IMR-90 (cell line): ENCODE measurements around the gene SERPINH1. TPM values are rescaled to one million over a fixed set of nuclear protein-coding genes. Genes with fewer than 3 reads are reported as not detected.
A peak's percentile ranks its signal among the peaks of the same experiment; 100 is the strongest.

ENCODE experiments used
- ATAC-seq: fragments of 200-7000 bp; cut with Tn5 transposase; 2 replicates; pipeline ENCODE4 v1.9.1; 2020; ENCODE audit warnings: low read depth, mild to moderate bottlenecking, moderate library complexity
- BruUV-seq: library from RNA; stranded (reverse); fragments of 400-500 nt; replicated peaks from 2 replicates; lab custom pipeline; 2021; lab: Mats Ljungman, UMichigan
- CTCF ChIA-PET: fragments of 300-600 bp; formaldehyde crosslinking; extraction: SDS; loops from one replicate; lab custom pipeline; 2021; ENCODE audit warnings: antibody characterized with exemption; lab: Yijun Ruan, JAX
- POLR2A ChIA-PET: fragments of 300-600 bp; sonication (Branson Sonifier 250); formaldehyde crosslinking; loops from one replicate; lab custom pipeline; 2022; ENCODE audit warnings: antibody characterized with exemption; ENCODE audit not compliant: unreplicated experiment; lab: Charles Lee
- DNase-seq: peaks from one replicate; pipeline ENCODE4 v3.0.0; 2013
- H2AFZ ChIP-seq: replicated peaks from 2 replicates; pipeline ENCODE3; 2013; ENCODE audit warnings: low read length, mild to moderate bottlenecking; ENCODE audit not compliant: poor library complexity
- H2AK5ac ChIP-seq: 2 replicates; pipeline ENCODE4 v1.6.1; 2013; ENCODE audit warnings: low read depth, low read length, inconsistent platforms
- H2AK9ac ChIP-seq: replicated peaks from 2 replicates; pipeline ENCODE3; 2013; ENCODE audit warnings: mild to moderate bottlenecking, low read depth, low read length, moderate library complexity; ENCODE audit not compliant: poor library complexity
- H2BK120ac ChIP-seq: 2 replicates; pipeline ENCODE4 v1.6.1; 2013; ENCODE audit warnings: low read depth, low read length, inconsistent platforms
- H2BK15ac ChIP-seq: 3 replicates; pipeline ENCODE4 v1.6.1; 2013; ENCODE audit warnings: low read depth, low read length, inconsistent platforms
- H2BK20ac ChIP-seq: 2 replicates; pipeline ENCODE4 v1.6.1; 2013; ENCODE audit warnings: low read depth, mild to moderate bottlenecking, inconsistent platforms, low read length, moderate library complexity
- H2BK5ac ChIP-seq: 2 replicates; pipeline ENCODE4 v1.6.1; 2013; ENCODE audit warnings: mild to moderate bottlenecking, low read depth, low read length, inconsistent platforms; ENCODE audit not compliant: poor library complexity, severe bottlenecking
- H3K14ac ChIP-seq: replicated peaks from 2 replicates; pipeline ENCODE4 v1.6.1; 2013; ENCODE audit warnings: low read depth, low read length, inconsistent platforms
- H3K18ac ChIP-seq: 2 replicates; pipeline ENCODE4 v1.6.1; 2013; ENCODE audit warnings: low read depth, low read length, control low read depth
- H3K23ac ChIP-seq: 2 replicates; pipeline ENCODE4 v1.6.1; 2013; ENCODE audit warnings: low read depth, low read length, inconsistent platforms
- H3K27ac ChIP-seq: 2 replicates; pipeline ENCODE4 v1.5.1; 2013; ENCODE audit warnings: mild to moderate bottlenecking, control low read depth, low read length; ENCODE audit not compliant: insufficient read depth
- H3K27me3 ChIP-seq: 2 replicates; pipeline ENCODE4 v1.6.1; 2013; ENCODE audit warnings: low read length; ENCODE audit not compliant: control insufficient read depth, insufficient read depth
- H3K36me3 ChIP-seq: 2 replicates; pipeline ENCODE4 v1.6.1; 2013; ENCODE audit warnings: low read length, mixed read lengths; ENCODE audit not compliant: control insufficient read depth, insufficient read depth
- H3K4ac ChIP-seq: 2 replicates; pipeline ENCODE4 v1.6.1; 2013; ENCODE audit warnings: low read depth, low read length, inconsistent platforms
- H3K4me1 ChIP-seq: 2 replicates; pipeline ENCODE4 v1.6.1; 2013; ENCODE audit warnings: low read length, mixed read lengths; ENCODE audit not compliant: control insufficient read depth, insufficient read depth
- H3K4me2 ChIP-seq: 2 replicates; pipeline ENCODE4 v1.6.1; 2013; ENCODE audit warnings: low read depth, mild to moderate bottlenecking, control low read depth, low read length, moderate library complexity
- H3K4me3 ChIP-seq: 2 replicates; pipeline ENCODE4 v1.5.1; 2013; ENCODE audit warnings: low read depth, mild to moderate bottlenecking, control low read depth, low read length, moderate library complexity; ENCODE audit not compliant: insufficient read depth
- H3K56ac ChIP-seq: 2 replicates; pipeline ENCODE4 v1.6.1; 2013; ENCODE audit warnings: low read length, inconsistent platforms; ENCODE audit not compliant: insufficient read depth; ENCODE audit errors: extremely low read depth
- H3K79me1 ChIP-seq, 2 experiments: 2 replicates each; pipeline ENCODE4 v1.6.1; 2013; ENCODE audit warnings: low read length in 2 of 2, inconsistent platforms in 1 of 2, low read depth in 1 of 2
- H3K9ac ChIP-seq: 2 replicates; pipeline ENCODE4 v1.6.1; 2013; ENCODE audit warnings: low read depth, low read length, control low read depth
- H3K9me1 ChIP-seq: 2 replicates; pipeline ENCODE4 v1.6.1; 2013; ENCODE audit warnings: low read length, inconsistent platforms; ENCODE audit not compliant: insufficient read depth
- H3K9me3 ChIP-seq: 2 replicates; pipeline ENCODE4 v1.6.1; 2013; ENCODE audit warnings: low read length; ENCODE audit not compliant: control insufficient read depth, insufficient read depth
- H4K20me1 ChIP-seq: 2 replicates; pipeline ENCODE4 v1.6.1; 2013; ENCODE audit warnings: low read length, inconsistent platforms; ENCODE audit not compliant: insufficient read depth
- H4K5ac ChIP-seq: 2 replicates; pipeline ENCODE4 v1.6.1; 2013; ENCODE audit warnings: mild to moderate bottlenecking, low read depth, low read length, control low read depth
- H4K8ac ChIP-seq, 2 experiments: 2 replicates each; pipeline ENCODE4 v1.6.1; 2013; ENCODE audit warnings: low read depth in 2 of 2, low read length in 2 of 2, control low read depth in 1 of 2, inconsistent platforms in 1 of 2
- H4K91ac ChIP-seq: 2 replicates; pipeline ENCODE4 v1.6.1; 2013; ENCODE audit warnings: low read depth, low read length, inconsistent platforms; ENCODE audit not compliant: insufficient read depth
- CEBPB ChIP-seq: IDR thresholded peaks from 2 replicates; pipeline ENCODE4 v1.6.1; 2012; ENCODE audit warnings: low read depth, low read length, improper control_type of control experiment
- FOS ChIP-seq: fragments of 150-350 bp; IDR thresholded peaks from 2 replicates; pipeline ENCODE4 v1.6.1; 2016; ENCODE audit warnings: low read depth, low read length
- MAZ ChIP-seq: IDR thresholded peaks from 2 replicates; pipeline ENCODE4 v1.6.1; 2012; ENCODE audit warnings: low read depth, mild to moderate bottlenecking, low read length, improper control_type of control experiment, moderate library complexity, borderline replicate concordance
- NFE2L2 ChIP-seq: fragments of 150-350 bp; IDR thresholded peaks from 2 replicates; pipeline ENCODE4 v1.6.1; 2016; ENCODE audit warnings: low read depth, mild to moderate bottlenecking, low read length
- POLR2A ChIP-seq: IDR thresholded peaks from 2 replicates; pipeline ENCODE4 v1.6.1; 2012; ENCODE audit warnings: mild to moderate bottlenecking, low read depth, low read length
- RAD21 ChIP-seq: IDR thresholded peaks from 2 replicates; pipeline ENCODE4 v1.6.1; 2012; ENCODE audit warnings: low read length, improper control_type of control experiment
- RCOR1 ChIP-seq: IDR thresholded peaks from 2 replicates; pipeline ENCODE4 v1.6.1; 2012; ENCODE audit warnings: mild to moderate bottlenecking, low read length, improper control_type of control experiment; ENCODE audit not compliant: insufficient replicate concordance
- RFX5 ChIP-seq: IDR thresholded peaks from 2 replicates; pipeline ENCODE4 v1.8.0; 2012; ENCODE audit warnings: low read depth, mild to moderate bottlenecking, low read length, moderate library complexity
- WGBS, 2 experiments: methylation state at CpG; one replicate each; pipeline versions ENCODE4 v1.1.5 to v1.1.7; 2013; ENCODE audit warnings: missing lambda C conversion rate in 2 of 2; ENCODE audit not compliant: insufficient read length in 1 of 2; ENCODE audit errors: extremely low coverage in 2 of 2; 5-methylcytosine and 5-hydroxymethylcytosine counted together
- dilution Hi-C: fragments of 300-500 bp; cut with HindIII; formaldehyde crosslinking; loops from one replicate; pipeline ENCODE4 v1.14.3; 2018; ENCODE audit warnings: low sequenced_read_pairs; ENCODE audit not compliant: unreplicated experiment
- in situ Hi-C: fragments of 300-500 bp; cut with MboI; formaldehyde crosslinking; loops from 3 replicates; pipeline ENCODE4 v1.14.3; 2019; ENCODE audit warnings: low sequenced_read_pairs, inconsistent platforms, mixed read lengths
- intact Hi-C: fragments of 100-400 bp; cut with micrococcal nuclease; formaldehyde crosslinking; loops from 2 replicates; pipeline ENCODE4 v1.10.0; 2022
- polyA plus RNA-seq, 3 experiments: library from polyadenylated mRNA; depleted of rRNA; stranded (reverse); fragments of >200 nt; gene quantifications; 2 replicates each; pipeline ENCODE4 v1.2.3, GENCODE V29; 2012; ENCODE audit warnings: low replicate concordance in 1 of 3
- total RNA-seq: library from RNA; depleted of rRNA; stranded (reverse); fragments of >200 nt; gene quantifications from 2 replicates; pipeline ENCODE4 v1.2.3, GENCODE V29; 2012
- TF ChIP-seq, protein P1 (sequence below): fragments of 150-350 bp; IDR thresholded peaks from 2 replicates; pipeline ENCODE4 v1.6.1; 2016; ENCODE audit warnings: low read depth, mild to moderate bottlenecking, low read length, moderate library complexity, borderline replicate concordance
- TF ChIP-seq, protein P2 (sequence below): fragments of 150-350 bp; IDR thresholded peaks from 2 replicates; pipeline ENCODE4 v1.6.1; 2017; ENCODE audit warnings: mild to moderate bottlenecking, antibody characterized with exemption, low read length, low read depth

The SERPINH1 gene
- total and polyA plus RNA-seq, 2 of the 4 experiments (the other 2 are of a cell fraction) = 841 to 1,857 TPM

DNA sequence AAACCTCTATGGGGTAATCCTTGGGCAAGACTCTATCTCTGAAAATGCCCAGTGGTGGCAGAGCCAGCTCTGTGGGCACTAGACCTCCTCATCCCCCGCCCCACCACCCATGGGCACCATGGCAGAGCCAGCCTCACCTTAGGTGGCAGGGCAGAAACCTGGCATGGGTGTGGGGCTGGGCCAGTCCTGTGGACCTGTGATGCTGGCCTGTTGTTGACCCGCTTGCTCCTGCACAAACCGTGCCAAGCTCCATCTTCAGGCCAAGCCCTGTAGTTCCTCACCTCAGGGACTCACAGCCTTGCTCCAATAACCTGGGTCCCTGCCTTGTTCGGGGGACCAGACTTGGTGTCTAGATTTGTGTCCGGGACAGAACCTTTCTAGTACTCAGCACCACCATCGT, 8.9 kb upstream of the SERPINH1 start:
- Histone ChIP-seq H4K91ac (peak overlapping the region; percentile 17; the same call in 1 of the 2 replicates), H2BK5ac (no peak overlapping the region), H3K56ac (no peak overlapping the region), H3K9me3 (no peaks in the 10 kb centered on the region), H3K4me2 (no peak overlapping the region), H2AFZ (no peak overlapping the region), H2BK20ac (peak overlapping the region; percentile 68), H3K4me1 (peaks cover 27% of the 10 kb centered on the region), H3K4ac (peak overlapping the region; percentile 80), H3K4me3 (no peak overlapping the region), H4K5ac (peak overlapping the region; percentile 5; the same call in 1 of the 2 replicates), H3K27me3 (no peaks in the 10 kb centered on the region), H3K9ac (0 out of 2 replicates have a peak overlapping the region, but pooled peaks have one; percentile 5), H2BK15ac (no peak overlapping the region; the same call in 2 of the 3 replicates), H4K8ac (no peak overlapping the region; a peak in 1 of 4 replicates), H3K36me3 (no peaks in the 10 kb centered on the region), H2AK5ac (peak overlapping the region; percentile 40; the same call in 1 of the 2 replicates), H3K79me1 (peaks cover 8 to 38% of the 10 kb centered on the region in 2 experiments), H2BK120ac (peak overlapping the region; percentile 29; the same call in 1 of the 2 replicates), H3K23ac (no peak overlapping the region), H3K14ac (peak overlapping the region; percentile 35; the same call in 1 of the 2 replicates), H3K27ac (no peak overlapping the region), H2AK9ac (peak overlapping the region; percentile 55), H3K18ac (no peak overlapping the region; the same call in 1 of the 2 replicates), H4K20me1 (no peaks in the 10 kb centered on the region), H3K9me1 (peaks cover 26% of the 10 kb centered on the region)
- in situ Hi-C loops = no loop called here
- ChIA-PET POLR2A (interaction anchor here (1.7 to 2.4 kb wide), 2 partner anchors 10 to 12 kb away, joined by 18 to 27 read pairs; no protein-coding TSS in a partner anchor), CTCF (no interaction called here)
- DNase-seq (no peak), ATAC-seq (no peak)
- WGBS, 2 experiments = 86% methylated on average over 4 of the region's 6 CpGs; no CpG with 5 or more reads in 1 of the 2 experiments
- dilution Hi-C loops = no loop called here
- TF ChIP-seq, protein P1, sequence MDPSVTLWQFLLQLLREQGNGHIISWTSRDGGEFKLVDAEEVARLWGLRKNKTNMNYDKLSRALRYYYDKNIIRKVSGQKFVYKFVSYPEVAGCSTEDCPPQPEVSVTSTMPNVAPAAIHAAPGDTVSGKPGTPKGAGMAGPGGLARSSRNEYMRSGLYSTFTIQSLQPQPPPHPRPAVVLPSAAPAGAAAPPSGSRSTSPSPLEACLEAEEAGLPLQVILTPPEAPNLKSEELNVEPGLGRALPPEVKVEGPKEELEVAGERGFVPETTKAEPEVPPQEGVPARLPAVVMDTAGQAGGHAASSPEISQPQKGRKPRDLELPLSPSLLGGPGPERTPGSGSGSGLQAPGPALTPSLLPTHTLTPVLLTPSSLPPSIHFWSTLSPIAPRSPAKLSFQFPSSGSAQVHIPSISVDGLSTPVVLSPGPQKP = no peak
- no peak for TF ChIP-seq MAZ
- TF ChIP-seq POLR2A = no peak
- TF ChIP-seq FOS = no peak
- no peak for TF ChIP-seq NFE2L2
- no peak for TF ChIP-seq RFX5
- no peak for TF ChIP-seq RAD21
- TF ChIP-seq, protein P2, sequence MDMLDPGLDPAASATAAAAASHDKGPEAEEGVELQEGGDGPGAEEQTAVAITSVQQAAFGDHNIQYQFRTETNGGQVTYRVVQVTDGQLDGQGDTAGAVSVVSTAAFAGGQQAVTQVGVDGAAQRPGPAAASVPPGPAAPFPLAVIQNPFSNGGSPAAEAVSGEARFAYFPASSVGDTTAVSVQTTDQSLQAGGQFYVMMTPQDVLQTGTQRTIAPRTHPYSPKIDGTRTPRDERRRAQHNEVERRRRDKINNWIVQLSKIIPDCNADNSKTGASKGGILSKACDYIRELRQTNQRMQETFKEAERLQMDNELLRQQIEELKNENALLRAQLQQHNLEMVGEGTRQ = no peak
- no peak for TF ChIP-seq CEBPB
- no peak for TF ChIP-seq RCOR1
- intact Hi-C loops = no loop called here
- BruUV-seq = no TSS peak
